OCI-LY7 (cell line): ENCODE results near the gene HNRNPH1. TPM values are rescaled to one million over a fixed set of nuclear protein-coding genes. Genes with fewer than 3 reads are reported as not detected.

Source experiments
- BruUV-seq: library from RNA; stranded (reverse); fragments of 400-500 nt; replicated peaks from 2 replicates; lab custom pipeline; 2021; lab: Mats Ljungman, UMichigan
- CTCF ChIA-PET: fragments of 300-600 bp; sonication (Branson Sonifier 250); formaldehyde crosslinking; loops from one replicate; lab custom pipeline; 2022; ENCODE audit warnings: antibody characterized with exemption; ENCODE audit not compliant: unreplicated experiment; lab: Charles Lee
- POLR2A ChIA-PET: fragments of 300-600 bp; sonication (Branson Sonifier 250); formaldehyde crosslinking; loops from one replicate; lab custom pipeline; 2022; ENCODE audit warnings: antibody characterized with exemption; lab: Charles Lee
- DNase-seq: peaks from one replicate; pipeline ENCODE4 v3.0.0-alpha.2; 2015; ENCODE audit warnings: low spot score
- H2AFZ ChIP-seq: fragments of 200-600 bp; sonication (generic), shearing (Covaris generic); 2 replicates; pipeline ENCODE4 v1.6.1; 2014; ENCODE audit warnings: mild to moderate bottlenecking, antibody characterized with exemption, low read length, moderate library complexity
- H3K27ac ChIP-seq: fragments of 200-600 bp; sonication (generic); 2 replicates; pipeline ENCODE4 v1.5.1; 2014; ENCODE audit warnings: mixed run types, low read depth, mild to moderate bottlenecking, moderate library complexity, low read length, inconsistent platforms; ENCODE audit not compliant: poor library complexity, severe bottlenecking
- H3K36me3 ChIP-seq: fragments of 200-600 bp; sonication (generic); 2 replicates; pipeline ENCODE4 v1.6.1; 2014; ENCODE audit warnings: mild to moderate bottlenecking, antibody characterized with exemption, low read length, moderate library complexity, mixed read lengths; ENCODE audit not compliant: insufficient read depth
- H3K4me1 ChIP-seq: fragments of 200-600 bp; sonication (generic); 2 replicates; pipeline ENCODE4 v1.5.1; 2014; ENCODE audit warnings: mild to moderate bottlenecking, low read length; ENCODE audit not compliant: insufficient read depth, poor library complexity, severe bottlenecking
- H3K4me2 ChIP-seq: fragments of 200-600 bp; sonication (generic); 2 replicates; pipeline ENCODE4 v1.6.1; 2014; ENCODE audit warnings: mild to moderate bottlenecking, low read length
- H3K4me3 ChIP-seq: fragments of 200-600 bp; sonication (generic); 2 replicates; pipeline ENCODE4 v1.5.1; 2014; ENCODE audit warnings: mild to moderate bottlenecking, low read depth, low read length; ENCODE audit not compliant: poor library complexity, severe bottlenecking
- H3K79me2 ChIP-seq: fragments of 200-600 bp; sonication (generic); 2 replicates; pipeline ENCODE4 v1.6.1; 2016; ENCODE audit warnings: low read depth, mild to moderate bottlenecking, low read length, moderate library complexity, mixed read lengths; ENCODE audit not compliant: insufficient read depth
- H3K9me2 ChIP-seq: fragments of 200-600 bp; sonication (generic); 2 replicates; pipeline ENCODE4 v1.6.1; 2016; ENCODE audit warnings: mild to moderate bottlenecking, low read length, mixed read lengths; ENCODE audit not compliant: insufficient read depth
- H3K9me3 ChIP-seq: fragments of 200-600 bp; sonication (generic); 2 replicates; pipeline ENCODE4 v1.6.1; 2014; ENCODE audit warnings: mild to moderate bottlenecking, mixed run types, low read length, mixed read lengths
- H4K20me1 ChIP-seq: fragments of 200-600 bp; sonication (generic); 2 replicates; pipeline ENCODE4 v1.6.1; 2014; ENCODE audit warnings: mild to moderate bottlenecking, antibody characterized with exemption, low read length, moderate library complexity, mixed read lengths; ENCODE audit not compliant: insufficient read depth
- CTCF ChIP-seq: fragments of 200-600 bp; sonication (generic); conservative IDR thresholded peaks from 2 replicates; pipeline ENCODE4 v1.5.1; 2014; ENCODE audit warnings: mild to moderate bottlenecking, antibody characterized with exemption, low read length, moderate library complexity, mixed read lengths
- EZH2phosphoT487 ChIP-seq: fragments of 200-600 bp; sonication (generic); IDR thresholded peaks from 2 replicates; pipeline ENCODE4 v1.6.1; 2018; ENCODE audit warnings: low read depth, borderline replicate concordance, mild to moderate bottlenecking, mixed run types, antibody characterized with exemption, low read length, moderate library complexity, mixed read lengths
- intact Hi-C: fragments of 100-400 bp; cut with micrococcal nuclease; formaldehyde crosslinking; loops from one replicate; pipeline ENCODE4 v1.10.0; 2022; ENCODE audit not compliant: unreplicated experiment
- total RNA-seq, 2 experiments: library from RNA; depleted of rRNA in 1 of 2; stranded (reverse); fragments of >200 nt in 1 of 2; shearing (Covaris generic) in 1 of 2; gene quantifications; 2 replicates each; pipeline ENCODE4 v1.2.3, GENCODE V29; 2014 to 2022

The HNRNPH1 gene
- total RNA-seq, 2 experiments from 2014 or later, result 814 to 1,011 TPM

GRCh38 chr5:179608131-179608581 is 15.3 kb downstream of the HNRNPH1 start:
- Histone ChIP-seq H3K9me3 (no peaks in the 10 kb centered on the region), H3K4me2 (no peak overlapping the region), H3K9me2 (no peaks in the 10 kb centered on the region), H2AFZ (no peak overlapping the region), H3K4me1 (no peaks in the 10 kb centered on the region), H3K4me3 (no peak overlapping the region), H3K79me2 (no peaks in the 10 kb centered on the region), H4K20me1 (peaks cover 4% of the 10 kb centered on the region; the same call in 1 of the 2 replicates), H3K27ac (peak overlapping the region; percentile 10), H3K36me3 (peaks cover 78% of the 10 kb centered on the region)
- intact Hi-C loops, result no loop called here
- no peak for TF ChIP-seq CTCF
- no peak for TF ChIP-seq EZH2phosphoT487
- peak; percentile 35 for DNase-seq
- CTCF ChIA-PET, result no interaction called here
- POLR2A ChIA-PET, result interaction anchor here (0.5 to 1.0 kb wide), 3 partner anchors 12 to 1489 kb away, joined by 3 to 4 read pairs (median 3); no protein-coding TSS in a partner anchor
- no TSS peak for BruUV-seq

- ChIA-PET CTCF (no interaction called here), POLR2A (interaction anchor here (1.0 kb wide), 1 partner anchor 13 kb away, joined by 3 read pairs; no protein-coding TSS in a partner anchor)
- H3K79me2 ChIP-seq, result no peaks in the 10 kb centered on the region
- no peak overlapping the region for H3K4me2 ChIP-seq
- no TSS peak for BruUV-seq
- intact Hi-C loops, result no loop called here
- peaks cover 75% of the 10 kb centered on the region for H3K36me3 ChIP-seq
- no peaks in the 10 kb centered on the region for H3K9me3 ChIP-seq
- TF ChIP-seq EZH2phosphoT487 (no peak), CTCF (no peak)
- no peak overlapping the region for H3K27ac ChIP-seq
- no peaks in the 10 kb centered on the region for H3K4me1 ChIP-seq
- H3K4me3 ChIP-seq, result no peak overlapping the region
- H4K20me1 ChIP-seq, result peaks cover 4% of the 10 kb centered on the region; the same call in 1 of the 2 replicates
- no peak overlapping the region for H2AFZ ChIP-seq
- no peaks in the 10 kb centered on the region for H3K9me2 ChIP-seq
- DNase-seq, result no peak
Observed at GRCh38 chr5:179607160-179607931, 16.1 kb downstream of the HNRNPH1 start.

GRCh38 chr5:179606910-179607159 is 16.6 kb downstream of the HNRNPH1 start:
- Histone ChIP-seq H3K4me2 (no peak overlapping the region), H3K27ac (no peak overlapping the region), H3K9me2 (no peaks in the 10 kb centered on the region), H4K20me1 (peaks cover 4% of the 10 kb centered on the region; the same call in 1 of the 2 replicates), H3K4me3 (no peak overlapping the region), H3K79me2 (no peaks in the 10 kb centered on the region), H2AFZ (no peak overlapping the region), H3K4me1 (no peaks in the 10 kb centered on the region), H3K9me3 (no peaks in the 10 kb centered on the region), H3K36me3 (peaks cover 77% of the 10 kb centered on the region)
- ChIA-PET POLR2A (no interaction called here), CTCF (no interaction called here)
- BruUV-seq, result no TSS peak
- no peak for DNase-seq
- no peak for TF ChIP-seq CTCF
- TF ChIP-seq EZH2phosphoT487, result no peak
- intact Hi-C loops, result no loop called here
